KG1 (cell line): ENCODE results near the gene PRKCG.
"Not testable (repeated sequence)": the region's sequence is repeated elsewhere in the genome, so short reads cannot be mapped to it uniquely, and the experiment has no call there.

Source experiments
- DNase-seq: peaks from one replicate; lab custom pipeline; 2025; lab: John Stamatoyannopoulos, UW

Gene PRKCG

DNA sequence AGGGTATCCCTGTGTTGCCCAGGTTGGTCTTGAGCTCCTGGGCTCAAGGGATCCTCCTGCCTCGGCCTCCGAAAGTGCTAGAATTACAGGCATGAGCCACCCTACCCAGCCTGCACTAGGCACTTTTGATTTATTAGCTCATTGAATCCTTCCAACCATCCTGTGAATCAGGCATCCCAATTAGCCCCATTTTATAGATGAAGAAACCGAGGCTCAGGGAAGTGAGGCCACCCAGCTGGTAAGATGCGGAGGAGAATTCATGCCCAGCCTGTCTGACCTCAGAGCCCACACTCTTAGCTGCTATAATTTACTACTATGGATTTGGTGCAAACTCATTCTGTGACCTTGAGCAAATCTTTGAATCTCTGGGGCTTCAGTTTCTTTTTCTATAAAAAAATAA is 62.9 kb downstream of the PRKCG start:
- no peak for DNase-seq

DNA sequence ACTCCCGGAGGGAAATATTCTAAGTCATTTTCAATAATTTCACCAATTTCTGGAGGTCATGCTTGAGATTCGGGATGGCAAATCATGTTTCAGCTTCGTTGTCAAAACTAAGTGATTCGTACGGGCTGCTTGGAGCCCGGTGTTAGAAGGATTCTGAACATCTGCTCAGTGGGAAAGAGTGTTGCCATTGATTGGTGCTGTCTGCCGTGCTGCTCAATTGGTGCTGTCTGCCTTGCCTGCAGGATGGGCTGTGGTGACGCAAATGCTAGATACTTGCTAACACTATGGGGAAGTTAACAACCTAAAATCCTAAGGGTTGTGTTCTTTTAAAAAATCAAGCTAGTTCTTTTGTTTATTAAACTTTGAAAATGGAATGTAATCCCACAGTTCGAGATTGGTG is 63.4 kb downstream of the PRKCG start:
- no peak for DNase-seq

DNA sequence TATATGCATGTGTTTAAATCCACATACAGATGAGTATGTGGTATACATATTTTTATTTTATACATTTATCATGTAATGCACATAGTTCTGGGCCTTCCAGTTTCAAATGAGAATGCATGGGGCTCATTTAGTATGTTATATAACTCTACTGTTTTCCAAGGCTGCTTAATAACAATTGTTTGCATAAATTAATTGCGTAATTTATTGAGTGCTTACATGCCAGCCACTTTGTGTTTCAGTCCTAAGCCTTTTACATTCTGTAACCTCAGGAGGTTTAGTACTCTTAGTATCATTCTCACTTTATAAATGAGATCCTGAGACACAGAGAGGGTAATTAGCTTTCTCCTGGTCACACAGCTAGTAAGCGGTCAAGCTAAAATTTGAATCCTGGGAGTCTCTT is 64.0 kb downstream of the PRKCG start:
- no peak for DNase-seq

GRCh38 chr19:53947624-53948023 is 65.6 kb downstream of the PRKCG start:
- no peak for DNase-seq

DNA sequence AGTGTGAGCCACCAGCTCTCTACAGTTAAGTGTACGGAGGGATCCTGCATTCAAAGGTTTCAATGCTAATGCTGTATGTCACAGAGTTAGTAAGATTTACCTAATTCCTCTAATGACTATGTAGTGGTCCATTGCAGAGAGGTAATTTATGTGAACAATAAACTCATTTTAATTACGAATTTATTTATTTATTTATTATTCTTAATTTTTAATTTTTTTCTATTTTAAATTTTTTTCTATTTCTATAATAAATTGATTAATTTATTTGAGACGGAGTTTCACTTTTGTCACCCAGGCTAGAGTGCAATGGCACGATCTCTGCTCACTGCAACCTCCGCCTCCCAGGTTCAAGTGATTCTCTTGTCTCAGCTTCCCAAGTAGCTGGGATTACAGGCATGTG is 66.6 kb downstream of the PRKCG start:
- not testable (repeated sequence) for DNase-seq

GRCh38 chr19:53951436-53951835 is 69.4 kb downstream of the PRKCG start:
- no peak for DNase-seq

GRCh38 chr19:53951947-53952346 is 70.0 kb downstream of the PRKCG start:
- no peak for DNase-seq

DNA sequence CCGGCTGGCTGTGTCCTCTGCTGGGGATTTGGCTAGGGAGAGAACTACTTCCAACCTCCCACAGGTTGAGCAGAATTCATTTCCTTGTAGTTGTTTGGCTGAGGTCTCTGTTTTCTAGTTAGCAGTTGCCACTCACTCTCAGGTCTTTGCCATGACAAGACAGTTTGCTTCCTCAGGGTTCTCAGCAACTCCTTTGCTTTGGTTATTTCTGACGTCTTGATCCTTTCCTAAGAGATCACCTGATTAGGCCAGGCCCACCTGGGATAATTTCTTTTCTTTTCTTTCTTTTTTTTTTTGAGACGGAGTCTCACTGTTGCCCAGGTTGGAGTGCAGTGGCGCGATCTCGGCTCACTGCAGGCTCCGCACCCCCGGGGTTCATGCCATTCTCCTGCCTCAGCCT is 71.4 kb downstream of the PRKCG start:
- DNase-seq, result no peak
